HL-60 (cell line): ENCODE results near the gene BCAT1.

Source experiments
- DNase-seq, 2 experiments: peaks; one replicate each; pipeline ENCODE4 v3.0.0-alpha.2; 2010 to 2020; ENCODE audit warnings: low read depth in 1 of 2, low spot score in 1 of 2
- H3K27ac ChIP-seq: fragments of 250-450 bp; sonication (Bioruptor Pico); replicated peaks from 2 replicates; pipeline ENCODE4 v1.5.1; 2020; ENCODE audit warnings: mild to moderate bottlenecking, moderate library complexity
- H3K27me3 ChIP-seq: fragments of 250-450 bp; sonication (Bioruptor Pico); 2 replicates; pipeline ENCODE4 v1.5.1; 2021; ENCODE audit warnings: mild to moderate bottlenecking, moderate library complexity; ENCODE audit not compliant: insufficient read depth, poor library complexity, severe bottlenecking
- H3K4me3 ChIP-seq: replicated peaks from 2 replicates; pipeline ENCODE4 v1.5.1; 2011; ENCODE audit warnings: mild to moderate bottlenecking, control low read depth, low read length; ENCODE audit not compliant: insufficient read depth
- GABPA ChIP-seq: IDR thresholded peaks from 2 replicates; pipeline ENCODE4 v1.6.1; 2012; ENCODE audit warnings: low read depth
- POLR2AphosphoS5 ChIP-seq: IDR thresholded peaks from 2 replicates; pipeline ENCODE4 v1.6.1; 2012; ENCODE audit warnings: low read depth
- SPI1 ChIP-seq: IDR thresholded peaks from 2 replicates; pipeline ENCODE4 v1.6.1; 2012; ENCODE audit warnings: low read depth, mild to moderate bottlenecking, borderline replicate concordance
- TF ChIP-seq, protein P1 (sequence below): IDR thresholded peaks from 2 replicates; pipeline ENCODE4 v1.6.1; 2012; ENCODE audit warnings: low read depth; ENCODE audit not compliant: insufficient replicate concordance
- TF ChIP-seq, protein P2 (sequence below): IDR thresholded peaks from one replicate; pipeline ENCODE4 v1.5.1; 2011; ENCODE audit warnings: low read length, control low read depth, inconsistent platforms; ENCODE audit not compliant: insufficient read depth

BCAT1 gene

GRCh38 chr12:24901576-24902461 lies 47.1 kb downstream of the BCAT1 start:
- Histone ChIP-seq H3K27me3 (no peaks in the 10 kb centered on the region), H3K27ac (0 out of 2 replicates have a peak overlapping the region, but pooled peaks have one; percentile 7), H3K4me3 (no peak overlapping the region)
- TF ChIP-seq POLR2AphosphoS5, result no peak
- no peak for TF ChIP-seq SPI1
- TF ChIP-seq, protein P1, sequence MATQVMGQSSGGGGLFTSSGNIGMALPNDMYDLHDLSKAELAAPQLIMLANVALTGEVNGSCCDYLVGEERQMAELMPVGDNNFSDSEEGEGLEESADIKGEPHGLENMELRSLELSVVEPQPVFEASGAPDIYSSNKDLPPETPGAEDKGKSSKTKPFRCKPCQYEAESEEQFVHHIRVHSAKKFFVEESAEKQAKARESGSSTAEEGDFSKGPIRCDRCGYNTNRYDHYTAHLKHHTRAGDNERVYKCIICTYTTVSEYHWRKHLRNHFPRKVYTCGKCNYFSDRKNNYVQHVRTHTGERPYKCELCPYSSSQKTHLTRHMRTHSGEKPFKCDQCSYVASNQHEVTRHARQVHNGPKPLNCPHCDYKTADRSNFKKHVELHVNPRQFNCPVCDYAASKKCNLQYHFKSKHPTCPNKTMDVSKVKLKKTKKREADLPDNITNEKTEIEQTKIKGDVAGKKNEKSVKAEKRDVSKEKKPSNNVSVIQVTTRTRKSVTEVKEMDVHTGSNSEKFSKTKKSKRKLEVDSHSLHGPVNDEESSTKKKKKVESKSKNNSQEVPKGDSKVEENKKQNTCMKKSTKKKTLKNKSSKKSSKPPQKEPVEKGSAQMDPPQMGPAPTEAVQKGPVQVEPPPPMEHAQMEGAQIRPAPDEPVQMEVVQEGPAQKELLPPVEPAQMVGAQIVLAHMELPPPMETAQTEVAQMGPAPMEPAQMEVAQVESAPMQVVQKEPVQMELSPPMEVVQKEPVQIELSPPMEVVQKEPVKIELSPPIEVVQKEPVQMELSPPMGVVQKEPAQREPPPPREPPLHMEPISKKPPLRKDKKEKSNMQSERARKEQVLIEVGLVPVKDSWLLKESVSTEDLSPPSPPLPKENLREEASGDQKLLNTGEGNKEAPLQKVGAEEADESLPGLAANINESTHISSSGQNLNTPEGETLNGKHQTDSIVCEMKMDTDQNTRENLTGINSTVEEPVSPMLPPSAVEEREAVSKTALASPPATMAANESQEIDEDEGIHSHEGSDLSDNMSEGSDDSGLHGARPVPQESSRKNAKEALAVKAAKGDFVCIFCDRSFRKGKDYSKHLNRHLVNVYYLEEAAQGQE, result no peak
- TF ChIP-seq GABPA, result no peak
- TF ChIP-seq, protein P2, sequence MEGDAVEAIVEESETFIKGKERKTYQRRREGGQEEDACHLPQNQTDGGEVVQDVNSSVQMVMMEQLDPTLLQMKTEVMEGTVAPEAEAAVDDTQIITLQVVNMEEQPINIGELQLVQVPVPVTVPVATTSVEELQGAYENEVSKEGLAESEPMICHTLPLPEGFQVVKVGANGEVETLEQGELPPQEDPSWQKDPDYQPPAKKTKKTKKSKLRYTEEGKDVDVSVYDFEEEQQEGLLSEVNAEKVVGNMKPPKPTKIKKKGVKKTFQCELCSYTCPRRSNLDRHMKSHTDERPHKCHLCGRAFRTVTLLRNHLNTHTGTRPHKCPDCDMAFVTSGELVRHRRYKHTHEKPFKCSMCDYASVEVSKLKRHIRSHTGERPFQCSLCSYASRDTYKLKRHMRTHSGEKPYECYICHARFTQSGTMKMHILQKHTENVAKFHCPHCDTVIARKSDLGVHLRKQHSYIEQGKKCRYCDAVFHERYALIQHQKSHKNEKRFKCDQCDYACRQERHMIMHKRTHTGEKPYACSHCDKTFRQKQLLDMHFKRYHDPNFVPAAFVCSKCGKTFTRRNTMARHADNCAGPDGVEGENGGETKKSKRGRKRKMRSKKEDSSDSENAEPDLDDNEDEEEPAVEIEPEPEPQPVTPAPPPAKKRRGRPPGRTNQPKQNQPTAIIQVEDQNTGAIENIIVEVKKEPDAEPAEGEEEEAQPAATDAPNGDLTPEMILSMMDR, result no peak
- DNase-seq, result no peak

DNA sequence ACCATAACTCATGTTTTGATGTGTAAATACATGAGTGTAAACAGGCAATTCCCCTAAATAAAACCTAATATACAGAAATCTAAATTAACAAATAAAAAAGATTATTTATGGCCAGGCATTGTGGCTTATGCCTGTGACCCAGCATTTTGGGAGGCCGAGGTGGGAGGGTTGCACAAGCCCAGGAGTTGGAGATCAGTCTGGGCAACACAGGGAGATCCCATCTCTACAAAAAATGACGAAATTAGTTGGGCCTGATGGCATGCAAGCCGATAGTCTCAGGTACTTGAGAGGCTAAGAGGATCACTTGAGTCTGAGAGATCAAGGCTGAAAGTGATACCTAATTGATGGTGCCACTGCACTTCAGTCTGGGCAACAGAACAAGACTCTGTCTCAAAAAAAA lies 48.7 kb downstream of the BCAT1 start:
- no peak overlapping the region for H3K4me3 ChIP-seq
- no peaks in the 10 kb centered on the region for H3K27me3 ChIP-seq
- DNase-seq, result peak in 1 of 2 experiments; percentile 35
- no peak for TF ChIP-seq POLR2AphosphoS5
- TF ChIP-seq, protein P1, result no peak
- no peak for TF ChIP-seq SPI1
- TF ChIP-seq, protein P2, result no peak
- no peak for TF ChIP-seq GABPA
- no peak overlapping the region for H3K27ac ChIP-seq

- TF ChIP-seq, protein P2, result no peak
- TF ChIP-seq POLR2AphosphoS5 (no peak), SPI1 (no peak)
- Histone ChIP-seq H3K27me3 (no peaks in the 10 kb centered on the region), H3K27ac (no peak overlapping the region), H3K4me3 (no peak overlapping the region)
- DNase-seq, result no peak
Observed at GRCh38 chr12:24899503-24900075, 49.3 kb downstream of the BCAT1 start.
